Measurements from ENCODE around the gene METTL25B.

METTL25B gene

DNA sequence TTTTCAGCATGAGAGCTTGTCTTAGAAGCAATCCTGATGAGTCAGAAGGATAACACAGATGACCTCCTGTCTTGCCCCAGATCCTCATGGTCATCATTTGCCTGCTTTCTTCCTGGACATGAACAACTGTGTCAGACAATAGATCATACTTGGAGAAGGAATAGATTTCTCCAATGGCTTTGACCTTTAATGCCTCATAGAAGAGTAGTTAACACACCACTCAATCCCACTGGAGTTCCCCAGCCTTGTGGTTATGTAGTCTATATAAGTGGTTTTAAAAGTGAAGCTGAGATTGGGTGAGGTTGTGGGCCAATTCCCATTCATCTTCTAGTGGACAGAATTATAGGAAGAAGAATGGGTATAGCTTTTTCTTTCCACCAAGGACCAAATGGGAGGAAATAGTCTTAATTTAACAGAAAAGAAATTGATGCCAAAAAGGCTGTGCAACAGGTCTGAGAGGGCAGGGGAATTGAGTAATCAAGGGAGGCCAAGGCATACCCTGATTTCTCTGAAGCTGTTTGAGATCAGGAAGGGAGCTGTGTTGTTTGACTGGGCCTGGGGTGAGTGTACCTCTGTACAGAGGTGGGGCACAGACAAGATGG lies 53.4 kb downstream of the METTL25B start:
- Histone ChIP-seq H3K9me3 (ENCODE audit: control insufficient read depth in 1 of 2, low read length in 2 of 2) (no peaks in the 10 kb centered on the region), H3K27me3 (ENCODE audit: low read depth, low read length) (no peaks in the 10 kb centered on the region), H3K36me3 (ENCODE audit: control insufficient read depth in 1 of 2, insufficient read depth in 2 of 2, low read length in 2 of 2) (peaks cover 16 to 39% of the 10 kb centered on the region in 2 donors), H3K4me3 (ENCODE audit: low read depth in 1 of 2, low read length in 2 of 2) (no peak overlapping the region), H3K4me1 (ENCODE audit: control insufficient read depth in 1 of 2, insufficient read depth in 2 of 2, low read length in 2 of 2) (peaks cover 5 to 12% of the 10 kb centered on the region in 2 donors), H3K27ac (ENCODE audit: low read length) (no peak overlapping the region)

- no peak overlapping the region for H3K27ac ChIP-seq (ENCODE audit: low read length)
- H3K27me3 ChIP-seq (ENCODE audit: low read depth, low read length): no peaks in the 10 kb centered on the region
- peaks cover 24 to 46% of the 10 kb centered on the region in 2 donors for H3K36me3 ChIP-seq (ENCODE audit: control insufficient read depth in 1 of 2, insufficient read depth in 2 of 2, low read length in 2 of 2)
- H3K4me3 ChIP-seq (ENCODE audit: low read depth in 1 of 2, low read length in 2 of 2): no peak overlapping the region
- no peaks in the 10 kb centered on the region for H3K4me1 ChIP-seq (ENCODE audit: control insufficient read depth in 1 of 2, insufficient read depth in 2 of 2, low read length in 2 of 2)
- no peaks in the 10 kb centered on the region for H3K9me3 ChIP-seq (ENCODE audit: control insufficient read depth in 1 of 2, low read length in 2 of 2)
These were observed 57.2 kb downstream of the METTL25B start for GRCh38 chr1:156785458-156785857.

Data from muscle layer of duodenum (tissue), 2 donors.